ENCODE measurements around the gene ITPR2. TPM values are rescaled to one million over a fixed set of nuclear protein-coding genes. Genes with fewer than 3 reads are reported as not detected.

The ITPR2 gene
- total and polyA plus RNA-seq, 2 of the 13 experiments (the other 11 are each of a cell fraction or from before 2014, with no cell fraction given): 31.9 to 81.9 TPM

- TF ChIP-seq, protein P1, sequence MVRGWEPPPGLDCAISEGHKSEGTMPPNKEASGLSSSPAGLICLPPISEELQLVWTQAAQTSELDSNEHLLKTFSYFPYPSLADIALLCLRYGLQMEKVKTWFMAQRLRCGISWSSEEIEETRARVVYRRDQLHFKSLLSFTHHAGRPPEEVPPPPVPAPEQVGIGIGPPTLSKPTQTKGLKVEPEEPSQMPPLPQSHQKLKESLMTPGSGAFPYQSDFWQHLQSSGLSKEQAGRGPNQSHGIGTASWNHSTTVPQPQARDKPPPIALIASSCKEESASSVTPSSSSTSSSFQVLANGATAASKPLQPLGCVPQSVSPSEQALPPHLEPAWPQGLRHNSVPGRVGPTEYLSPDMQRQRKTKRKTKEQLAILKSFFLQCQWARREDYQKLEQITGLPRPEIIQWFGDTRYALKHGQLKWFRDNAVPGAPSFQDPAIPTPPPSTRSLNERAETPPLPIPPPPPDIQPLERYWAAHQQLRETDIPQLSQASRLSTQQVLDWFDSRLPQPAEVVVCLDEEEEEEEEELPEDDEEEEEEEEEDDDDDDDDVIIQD (CRISPR knock-in tag; IDR thresholded peaks at IDR 0.05; ENCODE audit: low read depth): peak; percentile 47; the same call in 1 of the 2 replicates
- TF ChIP-seq HNF1A (IDR thresholded peaks at IDR 0.05; ENCODE audit: low read depth): no peak
- TF ChIP-seq HNF1A (CRISPR knock-in tag; IDR thresholded peaks at IDR 0.05; ENCODE audit: borderline replicate concordance): peak; percentile 36; the same call in 1 of the 2 replicates
- no peak for TF ChIP-seq WIZ (CRISPR knock-in tag; IDR thresholded peaks at IDR 0.05)
- TF ChIP-seq POGZ (CRISPR knock-in tag; IDR thresholded peaks at IDR 0.05): peak; percentile 64
- TF ChIP-seq TEAD3 (CRISPR knock-in tag; optimal IDR thresholded peaks at IDR 0.05; ENCODE audit: borderline replicate concordance): peak; percentile 59
- peak; percentile 65; the same call in 1 of the 2 replicates for TF ChIP-seq ZNF121 (CRISPR knock-in tag; IDR thresholded peaks at IDR 0.05)
- TF ChIP-seq ZSCAN31 (CRISPR knock-in tag; IDR thresholded peaks at IDR 0.05; ENCODE audit: low read depth): no peak
- no peak for TF ChIP-seq SNAPC2 (CRISPR knock-in tag; IDR thresholded peaks at IDR 0.05)
- TF ChIP-seq ZNF326 (CRISPR knock-in tag; IDR thresholded peaks at IDR 0.05; ENCODE audit: borderline replicate concordance): no peak
- 0 out of 2 replicates have a peak, but pooled peaks have one; percentile 36 for TF ChIP-seq ZNF230 (CRISPR knock-in tag; IDR thresholded peaks at IDR 0.05)
- no peak for TF ChIP-seq ESRRA (CRISPR knock-in tag; IDR thresholded peaks at IDR 0.05; ENCODE audit: low read depth)
- 0 out of 2 replicates have a peak, but pooled peaks have one; percentile 50 for TF ChIP-seq ZNF784 (CRISPR knock-in tag; IDR thresholded peaks at IDR 0.05; ENCODE audit: borderline replicate concordance)
- no peak for TF ChIP-seq ZNF296 (CRISPR knock-in tag; conservative IDR thresholded peaks at IDR 0.05)
- TF ChIP-seq HNF4A (CRISPR knock-in tag; IDR thresholded peaks at IDR 0.05): peak; percentile 70
- TF ChIP-seq, protein P2, sequence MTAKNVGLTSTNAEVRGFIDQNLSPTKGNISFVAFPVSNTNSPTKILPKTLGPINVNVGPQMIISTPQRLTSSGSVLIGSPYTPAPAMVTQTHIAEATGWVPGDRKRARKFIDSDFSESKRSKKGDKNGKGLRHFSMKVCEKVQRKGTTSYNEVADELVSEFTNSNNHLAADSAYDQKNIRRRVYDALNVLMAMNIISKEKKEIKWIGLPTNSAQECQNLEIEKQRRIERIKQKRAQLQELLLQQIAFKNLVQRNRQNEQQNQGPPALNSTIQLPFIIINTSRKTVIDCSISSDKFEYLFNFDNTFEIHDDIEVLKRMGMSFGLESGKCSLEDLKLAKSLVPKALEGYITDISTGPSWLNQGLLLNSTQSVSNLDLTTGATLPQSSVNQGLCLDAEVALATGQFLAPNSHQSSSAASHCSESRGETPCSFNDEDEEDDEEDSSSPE (CRISPR knock-in tag; IDR thresholded peaks at IDR 0.05): no peak
- peak; percentile 69; the same call in 1 of the 2 replicates for TF ChIP-seq ZNF205 (CRISPR knock-in tag; IDR thresholded peaks at IDR 0.05)
- TF ChIP-seq ZNF136 (CRISPR knock-in tag; IDR thresholded peaks at IDR 0.05; ENCODE audit: low read depth): 0 out of 2 replicates have a peak, but pooled peaks have one; percentile 49
- no peak for TF ChIP-seq ZNF414 (CRISPR knock-in tag; IDR thresholded peaks at IDR 0.05)
- peak; percentile 47; the same call in 1 of the 2 replicates for TF ChIP-seq ZMYM4 (CRISPR knock-in tag; IDR thresholded peaks at IDR 0.05)
- TF ChIP-seq RCOR2 (CRISPR knock-in tag; IDR thresholded peaks at IDR 0.05): no peak
These were observed 514.3 kb downstream of the ITPR2 start (continued) for GRCh38 chr12:26318661-26319068.
